ENCODE results near the gene CD109. TPM values are rescaled to one million over a fixed set of nuclear protein-coding genes. Genes with fewer than 3 reads are reported as not detected.

The CD109 gene
- total and polyA plus RNA-seq, 2 of the 4 experiments (the other 2 are of a cell fraction) = 3.6 to 5.0 TPM

DNA sequence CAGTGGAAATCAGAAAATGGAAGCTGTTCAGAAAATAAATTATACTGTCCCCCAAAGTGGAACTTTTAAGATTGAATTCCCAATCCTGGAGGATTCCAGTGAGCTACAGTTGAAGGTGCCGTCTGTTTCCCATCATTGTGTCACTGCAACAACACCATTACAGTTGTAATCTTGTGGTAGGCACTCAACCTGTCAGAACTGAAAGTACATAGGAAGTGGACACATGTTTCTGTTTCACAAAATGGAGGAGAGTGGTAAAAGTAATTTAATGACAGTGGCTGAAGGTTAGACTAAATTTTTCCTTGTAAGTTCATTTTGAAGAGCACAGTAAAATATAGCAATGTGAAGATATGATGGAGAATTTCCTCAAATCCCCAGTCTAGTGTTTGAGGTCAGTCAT, 70.0 kb downstream of the CD109 start:
- Histone ChIP-seq H3K79me1 (ENCODE audit: low read depth in 1 of 2, low read length in 2 of 2) (no peaks in the 10 kb centered on the region), H2BK20ac (ENCODE audit: low read depth, low read length) (no peak overlapping the region), H2BK15ac (ENCODE audit: low read depth, low read length) (no peak overlapping the region), H3K56ac (ENCODE audit: extremely low read depth, insufficient read depth, low read length) (no peak overlapping the region), H3K23ac (ENCODE audit: low read depth, low read length) (no peak overlapping the region), H3K18ac (ENCODE audit: low read depth, low read length) (no peak overlapping the region), H4K8ac (ENCODE audit: low read depth in 2 of 2, low read length in 2 of 2) (no peak overlapping the region), H3K14ac (replicated peaks; ENCODE audit: low read depth, low read length) (no peak overlapping the region), H3K4me3 (ENCODE audit: insufficient read depth, low read depth, low read length) (no peak overlapping the region), H3K27me3 (ENCODE audit: control insufficient read depth, insufficient read depth, low read length) (no peaks in the 10 kb centered on the region), H3K9me1 (ENCODE audit: insufficient read depth, low read length) (no peaks in the 10 kb centered on the region), H2BK5ac (ENCODE audit: low read depth, low read length, poor library complexity, severe bottlenecking) (no peak overlapping the region), H3K9me3 (ENCODE audit: control insufficient read depth, insufficient read depth, low read length) (no peaks in the 10 kb centered on the region), H4K20me1 (ENCODE audit: insufficient read depth, low read length) (no peaks in the 10 kb centered on the region), H2AK9ac (replicated peaks; ENCODE audit: low read depth, low read length, poor library complexity) (no peak overlapping the region), H3K4me2 (ENCODE audit: low read depth, low read length) (no peak overlapping the region), H2AK5ac (ENCODE audit: low read depth, low read length) (no peak overlapping the region), H3K9ac (ENCODE audit: low read depth, low read length) (no peak overlapping the region), H4K5ac (ENCODE audit: low read depth, low read length) (no peak overlapping the region), H3K36me3 (ENCODE audit: control insufficient read depth, insufficient read depth, low read length) (peaks cover 1% of the 10 kb centered on the region; the same call in 1 of the 2 replicates), H2BK120ac (ENCODE audit: low read depth, low read length) (no peak overlapping the region), H4K91ac (ENCODE audit: insufficient read depth, low read depth, low read length) (no peak overlapping the region), H3K4me1 (ENCODE audit: control insufficient read depth, insufficient read depth, low read length) (no peaks in the 10 kb centered on the region), H3K4ac (ENCODE audit: low read depth, low read length) (no peak overlapping the region), H2AFZ (replicated peaks; ENCODE audit: low read length, poor library complexity) (no peak overlapping the region), H3K27ac (ENCODE audit: insufficient read depth, low read length) (no peak overlapping the region)
- intact Hi-C loops (cut with micrococcal nuclease) = no loop called here
- in situ Hi-C loops (cut with MboI; ENCODE audit: low sequenced_read_pairs) = no loop called here
- ChIA-PET CTCF (interaction anchor here (0.8 kb wide), 1 partner anchor 204 kb away, joined by 3 read pairs; no protein-coding TSS in a partner anchor), POLR2A (ENCODE audit: unreplicated experiment) (no interaction called here)
- no CpG with 5 or more reads among the region's 1 CpG for WGBS, 2 experiments (ENCODE audit: extremely low coverage in 2 of 2, insufficient read length in 1 of 2)
- dilution Hi-C loops (cut with HindIII; ENCODE audit: low sequenced_read_pairs, unreplicated experiment) = no loop called here
- no TSS peak for BruUV-seq (replicated peaks)
- TF ChIP-seq, protein P1, sequence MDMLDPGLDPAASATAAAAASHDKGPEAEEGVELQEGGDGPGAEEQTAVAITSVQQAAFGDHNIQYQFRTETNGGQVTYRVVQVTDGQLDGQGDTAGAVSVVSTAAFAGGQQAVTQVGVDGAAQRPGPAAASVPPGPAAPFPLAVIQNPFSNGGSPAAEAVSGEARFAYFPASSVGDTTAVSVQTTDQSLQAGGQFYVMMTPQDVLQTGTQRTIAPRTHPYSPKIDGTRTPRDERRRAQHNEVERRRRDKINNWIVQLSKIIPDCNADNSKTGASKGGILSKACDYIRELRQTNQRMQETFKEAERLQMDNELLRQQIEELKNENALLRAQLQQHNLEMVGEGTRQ (IDR thresholded peaks at IDR 0.05; ENCODE audit: low read depth, low read length) = no peak
- no peak for TF ChIP-seq FOS (IDR thresholded peaks at IDR 0.05; ENCODE audit: low read depth, low read length)
- TF ChIP-seq MAZ (IDR thresholded peaks at IDR 0.05; ENCODE audit: borderline replicate concordance, low read depth, low read length) = no peak
- TF ChIP-seq NFE2L2 (IDR thresholded peaks at IDR 0.05; ENCODE audit: low read depth, low read length) = no peak
- TF ChIP-seq CHD1 (IDR thresholded peaks at IDR 0.05; ENCODE audit: low read depth, low read length) = no peak
- TF ChIP-seq, protein P2, sequence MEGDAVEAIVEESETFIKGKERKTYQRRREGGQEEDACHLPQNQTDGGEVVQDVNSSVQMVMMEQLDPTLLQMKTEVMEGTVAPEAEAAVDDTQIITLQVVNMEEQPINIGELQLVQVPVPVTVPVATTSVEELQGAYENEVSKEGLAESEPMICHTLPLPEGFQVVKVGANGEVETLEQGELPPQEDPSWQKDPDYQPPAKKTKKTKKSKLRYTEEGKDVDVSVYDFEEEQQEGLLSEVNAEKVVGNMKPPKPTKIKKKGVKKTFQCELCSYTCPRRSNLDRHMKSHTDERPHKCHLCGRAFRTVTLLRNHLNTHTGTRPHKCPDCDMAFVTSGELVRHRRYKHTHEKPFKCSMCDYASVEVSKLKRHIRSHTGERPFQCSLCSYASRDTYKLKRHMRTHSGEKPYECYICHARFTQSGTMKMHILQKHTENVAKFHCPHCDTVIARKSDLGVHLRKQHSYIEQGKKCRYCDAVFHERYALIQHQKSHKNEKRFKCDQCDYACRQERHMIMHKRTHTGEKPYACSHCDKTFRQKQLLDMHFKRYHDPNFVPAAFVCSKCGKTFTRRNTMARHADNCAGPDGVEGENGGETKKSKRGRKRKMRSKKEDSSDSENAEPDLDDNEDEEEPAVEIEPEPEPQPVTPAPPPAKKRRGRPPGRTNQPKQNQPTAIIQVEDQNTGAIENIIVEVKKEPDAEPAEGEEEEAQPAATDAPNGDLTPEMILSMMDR (conservative IDR thresholded peaks at IDR 0.05; ENCODE audit: low read depth, low read length) = no peak
- TF ChIP-seq BHLHE40 (IDR thresholded peaks at IDR 0.05; ENCODE audit: low read depth, low read length) = no peak
- TF ChIP-seq POLR2A (IDR thresholded peaks at IDR 0.05; ENCODE audit: low read depth, low read length) = no peak
- TF ChIP-seq MAFK (IDR thresholded peaks at IDR 0.05; ENCODE audit: low read depth, low read length) = no peak
- TF ChIP-seq RCOR1 (IDR thresholded peaks at IDR 0.05; ENCODE audit: insufficient replicate concordance, low read length) = no peak
- no peak for TF ChIP-seq CEBPB (IDR thresholded peaks at IDR 0.05; ENCODE audit: low read depth, low read length)
- TF ChIP-seq, protein P3, sequence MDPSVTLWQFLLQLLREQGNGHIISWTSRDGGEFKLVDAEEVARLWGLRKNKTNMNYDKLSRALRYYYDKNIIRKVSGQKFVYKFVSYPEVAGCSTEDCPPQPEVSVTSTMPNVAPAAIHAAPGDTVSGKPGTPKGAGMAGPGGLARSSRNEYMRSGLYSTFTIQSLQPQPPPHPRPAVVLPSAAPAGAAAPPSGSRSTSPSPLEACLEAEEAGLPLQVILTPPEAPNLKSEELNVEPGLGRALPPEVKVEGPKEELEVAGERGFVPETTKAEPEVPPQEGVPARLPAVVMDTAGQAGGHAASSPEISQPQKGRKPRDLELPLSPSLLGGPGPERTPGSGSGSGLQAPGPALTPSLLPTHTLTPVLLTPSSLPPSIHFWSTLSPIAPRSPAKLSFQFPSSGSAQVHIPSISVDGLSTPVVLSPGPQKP (IDR thresholded peaks at IDR 0.05; ENCODE audit: borderline replicate concordance, low read depth, low read length) = no peak
- no peak for TF ChIP-seq RAD21 (IDR thresholded peaks at IDR 0.05; ENCODE audit: low read length)
- no peak for TF ChIP-seq SMC3 (IDR thresholded peaks at IDR 0.05; ENCODE audit: low read depth, low read length)
- TF ChIP-seq RFX5 (IDR thresholded peaks at IDR 0.05; ENCODE audit: low read depth, low read length) = no peak
- no peak for TF ChIP-seq MXI1 (IDR thresholded peaks at IDR 0.05; ENCODE audit: borderline replicate concordance, low read depth, low read length)
- ATAC-seq (ENCODE audit: low read depth) (no peak), DNase-seq (no peak)

All from IMR-90 (cell line).